Endothelial cell of umbilical vein (primary cell): ENCODE data around the gene ZNF420.

Experiments used
- POLR2A ChIP-seq: IDR thresholded peaks from 2 replicates; pipeline ENCODE4 v1.6.1; 2012; ENCODE audit warnings: low read depth, mild to moderate bottlenecking, control low read depth, low read length
- TF ChIP-seq, protein P1 (sequence below), 2 donors: IDR thresholded peaks; 1 replicate in 1 of 2; 2 replicates in 1 of 2; pipeline ENCODE4 v1.5.1; 2011; ENCODE audit warnings: low read length in 2 of 2, mild to moderate bottlenecking in 2 of 2, moderate library complexity in 2 of 2, control low read depth in 1 of 2, inconsistent platforms in 1 of 2, low read depth in 1 of 2; ENCODE audit not compliant: insufficient read depth in 1 of 2; ENCODE audit errors: extremely low read depth in 1 of 2
- TF ChIP-seq, protein P2 (sequence below): IDR thresholded peaks from 2 replicates; pipeline ENCODE4 v1.6.1; 2011; ENCODE audit not compliant: insufficient read depth, insufficient read length

DNA sequence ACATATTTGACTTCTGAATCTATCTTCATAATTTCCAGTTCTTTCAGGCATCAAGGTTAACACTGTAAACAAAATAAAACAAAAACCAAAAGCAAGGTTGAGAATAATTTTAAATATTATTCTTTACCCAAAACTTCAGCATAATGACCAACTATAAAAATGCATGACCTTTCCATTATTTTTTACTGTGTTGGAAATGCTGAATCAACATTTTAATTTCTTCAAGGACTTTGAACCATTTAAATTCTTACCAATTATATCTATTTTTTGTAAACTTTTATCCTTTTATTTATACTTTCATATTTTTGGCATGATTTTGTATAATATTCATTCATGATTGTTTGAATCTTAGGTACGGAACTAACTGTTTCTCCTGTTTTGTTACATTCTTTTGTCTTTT is 87.4 kb downstream of the ZNF420 start:
- TF ChIP-seq, protein P1, sequence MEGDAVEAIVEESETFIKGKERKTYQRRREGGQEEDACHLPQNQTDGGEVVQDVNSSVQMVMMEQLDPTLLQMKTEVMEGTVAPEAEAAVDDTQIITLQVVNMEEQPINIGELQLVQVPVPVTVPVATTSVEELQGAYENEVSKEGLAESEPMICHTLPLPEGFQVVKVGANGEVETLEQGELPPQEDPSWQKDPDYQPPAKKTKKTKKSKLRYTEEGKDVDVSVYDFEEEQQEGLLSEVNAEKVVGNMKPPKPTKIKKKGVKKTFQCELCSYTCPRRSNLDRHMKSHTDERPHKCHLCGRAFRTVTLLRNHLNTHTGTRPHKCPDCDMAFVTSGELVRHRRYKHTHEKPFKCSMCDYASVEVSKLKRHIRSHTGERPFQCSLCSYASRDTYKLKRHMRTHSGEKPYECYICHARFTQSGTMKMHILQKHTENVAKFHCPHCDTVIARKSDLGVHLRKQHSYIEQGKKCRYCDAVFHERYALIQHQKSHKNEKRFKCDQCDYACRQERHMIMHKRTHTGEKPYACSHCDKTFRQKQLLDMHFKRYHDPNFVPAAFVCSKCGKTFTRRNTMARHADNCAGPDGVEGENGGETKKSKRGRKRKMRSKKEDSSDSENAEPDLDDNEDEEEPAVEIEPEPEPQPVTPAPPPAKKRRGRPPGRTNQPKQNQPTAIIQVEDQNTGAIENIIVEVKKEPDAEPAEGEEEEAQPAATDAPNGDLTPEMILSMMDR (IDR thresholded peaks at IDR 0.05; ENCODE audit: extremely low read depth in 1 of 2, insufficient read depth in 1 of 2, low read depth in 1 of 2, low read length in 2 of 2), result no peak
- TF ChIP-seq POLR2A, result no peak
- TF ChIP-seq, protein P2, sequence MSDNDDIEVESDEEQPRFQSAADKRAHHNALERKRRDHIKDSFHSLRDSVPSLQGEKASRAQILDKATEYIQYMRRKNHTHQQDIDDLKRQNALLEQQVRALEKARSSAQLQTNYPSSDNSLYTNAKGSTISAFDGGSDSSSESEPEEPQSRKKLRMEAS, result no peak
